Measurements from ENCODE around the gene OR2AT4. TPM values are rescaled to one million over a fixed set of nuclear protein-coding genes. Genes with fewer than 3 reads are reported as not detected.
"Not testable (repeated sequence)": the region's sequence is repeated elsewhere in the genome, so short reads cannot be mapped to it uniquely, and the experiment has no call there.

The OR2AT4 gene
- total and polyA plus RNA-seq, 3 experiments from 2014 or later = not detected

DNA sequence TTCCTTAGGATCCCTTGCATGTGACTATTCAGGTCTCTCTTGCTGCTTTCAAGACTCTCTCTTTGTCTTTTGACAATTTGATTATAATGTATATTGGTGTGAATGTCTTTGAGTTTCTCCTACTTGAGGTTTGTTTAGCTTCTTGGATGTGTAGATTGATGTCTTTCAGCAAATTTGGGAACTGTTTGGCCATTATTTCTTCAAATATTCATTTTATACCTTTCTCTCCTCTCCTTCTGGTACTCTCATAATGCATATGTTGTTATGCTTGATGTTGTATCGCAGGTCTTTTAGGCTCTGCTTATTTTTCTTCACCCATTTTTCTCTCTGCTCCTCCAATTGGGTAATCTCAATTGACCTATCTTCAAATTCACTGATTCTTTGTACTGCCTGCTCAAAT, 44.2 kb downstream of the OR2AT4 start:
- POLR2A ChIA-PET = no interaction called here
- Mint-ChIP-seq H3K4me1 (no peaks in the 10 kb centered on the region), H3K4me3 (no peak overlapping the region), H3K9me3 (peaks cover 6 to 16% (median 10%) of the 10 kb centered on the region in 5 donors), H3K27me3 (peaks cover 11 to 18% of the 10 kb centered on the region in 2 donors), H3K36me3 (peaks cover 0 to 15% (median 0%) of the 10 kb centered on the region in 3 donors), H3K27ac (no peak overlapping the region)
- Histone ChIP-seq H3K9me3 (ENCODE audit: low read length) (no peaks in the 10 kb centered on the region), H3K27me3 (ENCODE audit: insufficient read depth, low read length, poor library complexity, severe bottlenecking) (no peaks in the 10 kb centered on the region), H3K36me3 (ENCODE audit: insufficient read depth, low read length) (no peaks in the 10 kb centered on the region), H3K4me3 (ENCODE audit: low read length) (no peak overlapping the region), H3K4me1 (ENCODE audit: insufficient read depth, low read length) (no peaks in the 10 kb centered on the region), H3K27ac (ENCODE audit: low read depth, low read length) (no peak overlapping the region)
- no peak for DNase-seq
- CTCF ChIA-PET = no interaction called here

DNA sequence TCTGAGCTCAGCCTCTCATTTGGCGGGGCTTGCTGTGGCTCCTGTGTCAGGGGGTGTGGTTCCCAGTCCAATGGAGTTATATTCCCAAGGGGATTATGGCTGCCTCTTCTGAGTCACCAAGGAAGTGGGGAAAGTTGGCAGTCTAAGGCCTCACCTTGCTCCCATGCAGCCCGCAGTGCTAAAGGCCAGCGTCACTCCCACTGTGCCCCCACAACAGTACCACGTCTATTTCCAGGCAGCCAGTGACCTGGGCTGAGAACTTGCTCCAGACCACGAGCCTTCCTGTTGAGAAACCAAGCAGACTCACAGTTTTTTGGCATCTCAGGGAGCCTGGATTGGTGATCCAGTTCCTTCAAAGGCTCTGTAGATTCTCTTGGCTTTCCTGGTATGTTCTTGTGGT, 45.6 kb downstream of the OR2AT4 start:
- Mint-ChIP-seq H3K36me3 (peaks cover 0 to 15% (median 0%) of the 10 kb centered on the region in 3 donors), H3K4me1 (no peaks in the 10 kb centered on the region), H3K4me3 (no peak overlapping the region), H3K27ac (no peak overlapping the region), H3K27me3 (peaks cover 11 to 18% of the 10 kb centered on the region in 2 donors), H3K9me3 (peaks cover 6 to 16% (median 10%) of the 10 kb centered on the region in 5 donors)
- Histone ChIP-seq H3K27ac (ENCODE audit: low read depth, low read length) (no peak overlapping the region), H3K4me3 (ENCODE audit: low read length) (no peak overlapping the region), H3K9me3 (ENCODE audit: low read length) (no peaks in the 10 kb centered on the region), H3K4me1 (ENCODE audit: insufficient read depth, low read length) (no peaks in the 10 kb centered on the region), H3K36me3 (ENCODE audit: insufficient read depth, low read length) (no peaks in the 10 kb centered on the region), H3K27me3 (ENCODE audit: insufficient read depth, low read length, poor library complexity, severe bottlenecking) (no peaks in the 10 kb centered on the region)
- ChIA-PET POLR2A (no interaction called here), CTCF (no interaction called here)
- DNase-seq = no peak

- H3K4me3 Mint-ChIP-seq = no peak overlapping the region
- no peak overlapping the region for H3K27ac Mint-ChIP-seq
- H3K27me3 Mint-ChIP-seq = peaks cover 11 to 18% of the 10 kb centered on the region in 2 donors
- Histone ChIP-seq H3K27ac (ENCODE audit: low read depth, low read length) (no peak overlapping the region), H3K27me3 (ENCODE audit: insufficient read depth, low read length, poor library complexity, severe bottlenecking) (no peaks in the 10 kb centered on the region), H3K4me3 (ENCODE audit: low read length) (no peak overlapping the region), H3K36me3 (ENCODE audit: insufficient read depth, low read length) (no peaks in the 10 kb centered on the region), H3K9me3 (ENCODE audit: low read length) (no peaks in the 10 kb centered on the region), H3K4me1 (ENCODE audit: insufficient read depth, low read length) (no peaks in the 10 kb centered on the region)
- ChIA-PET POLR2A (no interaction called here), CTCF (no interaction called here)
- H3K36me3 Mint-ChIP-seq = peaks cover 0 to 15% (median 0%) of the 10 kb centered on the region in 3 donors
- DNase-seq = no peak
- peaks cover 6 to 16% (median 10%) of the 10 kb centered on the region in 5 donors for H3K9me3 Mint-ChIP-seq
- no peaks in the 10 kb centered on the region for H3K4me1 Mint-ChIP-seq
Measured at GRCh38 chr11:75050516-75050915, 46.2 kb downstream of the OR2AT4 start.

DNA sequence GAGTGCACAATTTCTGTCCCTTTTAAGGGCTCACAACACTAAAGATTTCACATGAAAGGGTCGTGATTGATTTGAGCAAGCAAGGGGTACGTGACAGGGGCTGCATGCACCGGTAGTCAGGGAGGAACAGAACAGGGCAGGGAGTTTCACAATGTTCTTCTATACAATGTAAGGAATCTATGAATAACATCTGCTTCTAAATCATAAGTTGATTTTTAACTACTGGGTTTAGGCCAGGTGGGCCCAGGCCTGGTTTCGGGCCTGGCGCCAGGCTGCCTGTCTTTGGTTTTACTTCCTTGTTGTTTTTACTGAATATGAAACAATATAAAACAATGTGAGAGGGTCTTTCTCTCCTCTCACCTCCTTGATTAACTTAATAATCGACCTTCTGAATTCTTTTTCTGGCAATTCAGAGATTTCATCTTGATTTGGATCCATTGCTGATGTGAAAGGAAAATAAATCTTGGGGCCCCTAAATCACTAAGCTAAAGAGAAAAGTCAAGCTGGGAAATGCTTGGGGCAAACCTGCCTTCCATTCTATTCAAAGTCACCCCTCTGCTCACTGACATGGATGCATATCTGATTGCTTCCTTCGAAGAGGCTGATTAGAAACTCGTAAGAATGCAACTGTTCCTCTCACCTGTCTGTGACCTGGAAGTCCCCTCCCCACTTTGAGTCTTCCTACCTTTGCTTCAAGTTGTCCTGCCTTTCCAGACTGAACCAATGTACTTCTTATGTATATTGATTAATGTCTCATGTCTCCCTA, 47.0 kb downstream of the OR2AT4 start:
- peaks cover 11 to 18% of the 10 kb centered on the region in 2 donors for H3K27me3 Mint-ChIP-seq
- H3K4me1 Mint-ChIP-seq; H3K36me3 ChIP-seq (ENCODE audit: insufficient read depth, low read length); H3K4me3 ChIP-seq (ENCODE audit: low read length); H3K27ac ChIP-seq (ENCODE audit: low read depth, low read length); H3K4me3 Mint-ChIP-seq; H3K4me1 ChIP-seq (ENCODE audit: insufficient read depth, low read length); CTCF ChIA-PET; H3K9me3 ChIP-seq (ENCODE audit: low read length); POLR2A ChIA-PET; DNase-seq; H3K27ac Mint-ChIP-seq; H3K27me3 ChIP-seq (ENCODE audit: insufficient read depth, low read length, poor library complexity, severe bottlenecking): not testable (repeated sequence)
- H3K36me3 Mint-ChIP-seq = peaks cover 0 to 15% (median 0%) of the 10 kb centered on the region in 3 donors
- peaks cover 6 to 16% (median 10%) of the 10 kb centered on the region in 5 donors for H3K9me3 Mint-ChIP-seq

DNA sequence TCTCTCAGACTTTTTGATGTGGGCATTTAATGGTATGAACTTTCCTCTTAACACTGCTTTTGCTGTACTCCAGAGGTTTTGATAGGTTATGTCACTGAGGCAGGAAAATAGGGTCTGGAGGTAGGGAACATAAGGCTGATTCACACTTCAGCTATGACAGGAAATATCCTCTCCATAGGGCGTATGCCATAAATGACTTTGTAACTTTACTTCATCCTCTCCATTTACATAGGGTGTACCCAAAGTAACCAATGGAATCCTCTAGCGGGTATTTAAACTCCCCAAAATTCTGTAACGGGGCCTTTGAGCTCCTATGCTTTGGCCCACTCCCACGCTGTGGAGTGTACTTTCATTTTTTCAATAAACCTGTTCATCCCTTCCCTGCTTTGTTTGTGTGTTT, 49.5 kb downstream of the OR2AT4 start:
- POLR2A ChIA-PET = no interaction called here
- H3K4me1 ChIP-seq (ENCODE audit: insufficient read depth, low read length) = no peaks in the 10 kb centered on the region
- CTCF ChIA-PET = no interaction called here
- Mint-ChIP-seq H3K4me3 (no peak overlapping the region), H3K4me1 (no peaks in the 10 kb centered on the region), H3K36me3 (no peaks in the 10 kb centered on the region), H3K9me3 (no peaks in the 10 kb centered on the region), H3K27ac (no peak overlapping the region), H3K27me3 (peaks cover 0 to under 1% of the 10 kb centered on the region in 2 donors)
- no peak overlapping the region for H3K4me3 ChIP-seq (ENCODE audit: low read length)
- H3K27ac ChIP-seq (ENCODE audit: low read depth, low read length) = no peak overlapping the region
- no peaks in the 10 kb centered on the region for H3K27me3 ChIP-seq (ENCODE audit: insufficient read depth, low read length, poor library complexity, severe bottlenecking)
- no peaks in the 10 kb centered on the region for H3K36me3 ChIP-seq (ENCODE audit: insufficient read depth, low read length)
- H3K9me3 ChIP-seq (ENCODE audit: low read length) = no peaks in the 10 kb centered on the region
- DNase-seq = no peak

DNA sequence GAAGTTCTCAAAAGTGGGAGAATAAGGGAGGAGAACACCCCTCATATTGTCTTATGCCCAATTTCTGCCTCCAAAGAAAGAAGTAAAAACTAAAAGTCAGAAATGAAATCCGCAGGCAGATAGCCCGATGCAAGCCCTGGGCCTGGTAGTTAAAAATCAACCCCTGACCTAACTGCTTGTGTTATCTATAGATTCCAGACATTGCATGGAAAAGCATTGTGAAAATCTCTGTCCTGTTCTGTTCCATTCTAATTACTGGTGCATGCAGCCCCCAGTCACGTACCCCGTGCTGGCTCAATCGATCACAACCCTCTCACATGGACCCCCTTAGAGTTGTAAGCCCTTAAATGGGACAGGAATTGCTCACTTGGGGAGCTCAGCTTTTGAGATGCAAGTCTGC, 50.0 kb downstream of the OR2AT4 start:
- H3K36me3 Mint-ChIP-seq; CTCF ChIA-PET; H3K4me3 ChIP-seq (ENCODE audit: low read length); H3K4me3 Mint-ChIP-seq; H3K27me3 ChIP-seq (ENCODE audit: insufficient read depth, low read length, poor library complexity, severe bottlenecking); H3K9me3 Mint-ChIP-seq; H3K27ac ChIP-seq (ENCODE audit: low read depth, low read length); H3K27ac Mint-ChIP-seq; H3K4me1 Mint-ChIP-seq; H3K4me1 ChIP-seq (ENCODE audit: insufficient read depth, low read length); H3K9me3 ChIP-seq (ENCODE audit: low read length); POLR2A ChIA-PET; H3K36me3 ChIP-seq (ENCODE audit: insufficient read depth, low read length); DNase-seq; H3K27me3 Mint-ChIP-seq: not testable (repeated sequence)

- CTCF ChIA-PET; H3K27ac ChIP-seq (ENCODE audit: low read depth, low read length); H3K4me1 ChIP-seq (ENCODE audit: insufficient read depth, low read length); H3K27ac Mint-ChIP-seq; DNase-seq; H3K27me3 Mint-ChIP-seq; H3K4me3 ChIP-seq (ENCODE audit: low read length); H3K4me3 Mint-ChIP-seq; H3K36me3 ChIP-seq (ENCODE audit: insufficient read depth, low read length); POLR2A ChIA-PET; H3K9me3 ChIP-seq (ENCODE audit: low read length); H3K4me1 Mint-ChIP-seq; H3K27me3 ChIP-seq (ENCODE audit: insufficient read depth, low read length, poor library complexity, severe bottlenecking); H3K9me3 Mint-ChIP-seq: not testable (repeated sequence)
- H3K36me3 Mint-ChIP-seq = peaks cover 0 to 18% (median 0%) of the 10 kb centered on the region in 3 donors
Measured at GRCh38 chr11:75044381-75045170, 52.1 kb downstream of the OR2AT4 start.

DNA sequence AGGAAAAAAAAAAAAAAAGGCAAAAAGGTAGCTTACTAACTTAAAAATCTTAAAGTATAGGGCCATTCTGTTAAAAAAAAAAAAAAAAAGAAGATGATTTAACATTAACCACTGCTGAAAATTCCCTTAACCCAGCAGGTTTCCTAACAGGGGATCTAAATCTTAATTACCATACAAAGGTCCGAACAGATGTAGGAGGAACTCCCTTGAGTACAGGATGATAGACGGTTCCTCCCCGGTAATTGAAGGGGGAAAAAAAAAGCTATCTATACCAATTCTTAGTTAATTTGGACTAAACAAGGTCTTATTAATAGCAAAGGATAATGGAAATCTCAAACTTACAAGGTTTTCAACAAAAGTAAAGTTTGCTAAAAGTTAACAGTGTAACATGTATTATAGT, 54.9 kb downstream of the OR2AT4 start:
- H3K27ac ChIP-seq (ENCODE audit: low read depth, low read length); DNase-seq; H3K4me3 Mint-ChIP-seq; H3K27me3 Mint-ChIP-seq; H3K4me1 Mint-ChIP-seq; H3K27ac Mint-ChIP-seq; H3K27me3 ChIP-seq (ENCODE audit: insufficient read depth, low read length, poor library complexity, severe bottlenecking); H3K9me3 ChIP-seq (ENCODE audit: low read length); H3K36me3 ChIP-seq (ENCODE audit: insufficient read depth, low read length); CTCF ChIA-PET; H3K4me1 ChIP-seq (ENCODE audit: insufficient read depth, low read length); H3K4me3 ChIP-seq (ENCODE audit: low read length); H3K9me3 Mint-ChIP-seq: not testable (repeated sequence)
- POLR2A ChIA-PET = interaction anchor here (0.6 kb wide), 1 partner anchor 15 kb away, joined by 3 read pairs; no protein-coding TSS in a partner anchor
- peaks cover 0 to 22% (median 0%) of the 10 kb centered on the region in 3 donors for H3K36me3 Mint-ChIP-seq
